Natural killer cell (primary cell): ENCODE results near the gene LIX1L. TPM values are rescaled to one million over a fixed set of nuclear protein-coding genes. Genes with fewer than 3 reads are reported as not detected.

Experiments
- ATAC-seq, 3 donors: fragments of 150-1000 bp in 2 of 3; fragments of 200-7000 bp in 1 of 3; cut with Tn5 transposase; 1 replicate in 1 of 3; 2 replicates in 2 of 3; pipeline ENCODE4 v1.10.0; 2021; ENCODE audit warnings: mild to moderate bottlenecking in 2 of 3, moderate library complexity in 2 of 3
- DNase-seq, 2 donors: peaks; one replicate each; pipeline versions ENCODE4 v3.0.0 to v3.0.0-alpha.2; 2013 to 2021; ENCODE audit warnings: mixed read lengths in 1 of 2
- H3K27ac ChIP-seq: one replicate; pipeline ENCODE4 v1.5.1; 2013; ENCODE audit warnings: mild to moderate bottlenecking, low read length
- H3K27me3 ChIP-seq: one replicate; pipeline ENCODE4 v1.6.1; 2013; ENCODE audit warnings: low read length; ENCODE audit not compliant: control insufficient read depth, insufficient read depth
- H3K36me3 ChIP-seq: one replicate; pipeline ENCODE4 v1.6.1; 2013; ENCODE audit warnings: low read length; ENCODE audit not compliant: control insufficient read depth, insufficient read depth
- H3K4me1 ChIP-seq: one replicate; pipeline ENCODE4 v1.6.1; 2013; ENCODE audit warnings: low read length; ENCODE audit not compliant: control insufficient read depth, insufficient read depth
- H3K4me3 ChIP-seq: one replicate; pipeline ENCODE4 v1.5.1; 2013; ENCODE audit warnings: low read length
- H3K9me3 ChIP-seq: one replicate; pipeline ENCODE4 v1.6.1; 2013; ENCODE audit warnings: low read length; ENCODE audit not compliant: control insufficient read depth, insufficient read depth
- H3K27ac Mint-ChIP-seq, 2 donors: one replicate each; pipeline ENCODE4 v1.8.0; 2022; ENCODE audit warnings: mild to moderate bottlenecking in 2 of 2, mixed read lengths in 2 of 2, moderate library complexity in 1 of 2
- H3K27me3 Mint-ChIP-seq, 2 donors: one replicate each; pipeline ENCODE4 v1.8.0; 2022; ENCODE audit warnings: low read depth in 2 of 2, mixed read lengths in 2 of 2
- H3K36me3 Mint-ChIP-seq: one replicate; pipeline ENCODE4 v1.8.0; 2022; ENCODE audit warnings: mixed read lengths
- H3K4me1 Mint-ChIP-seq, 2 donors: one replicate each; pipeline ENCODE4 v1.8.0; 2022; ENCODE audit warnings: mixed read lengths in 2 of 2
- H3K4me3 Mint-ChIP-seq: one replicate; pipeline ENCODE4 v1.8.0; 2022; ENCODE audit warnings: mild to moderate bottlenecking, moderate library complexity, mixed read lengths
- H3K9me3 Mint-ChIP-seq, 2 donors: one replicate each; pipeline ENCODE4 v1.8.0; 2022; ENCODE audit warnings: mixed read lengths in 2 of 2
- CTCF ChIP-seq: fragments of 200-600 bp; IDR thresholded peaks from one replicate; pipeline ENCODE4 v1.8.0; 2022; ENCODE audit warnings: antibody characterized with exemption
- WGBS: methylation state at CpG from one replicate; pipeline ENCODE4 v1.1.7; 2013; ENCODE audit warnings: missing lambda C conversion rate; ENCODE audit not compliant: insufficient coverage; 5-methylcytosine and 5-hydroxymethylcytosine counted together
- intact Hi-C: fragments of 100-400 bp; cut with micrococcal nuclease; formaldehyde crosslinking; loops from one replicate; pipeline ENCODE4 v1.14.2; 2022
- total RNA-seq, 4 donors: library from RNA; stranded (reverse); fragments of 120-200 nt in 1 of 4; gene quantifications; one replicate each; pipeline versions ENCODE4 v1.2.3 to v1.2.4, GENCODE V29; 2013 to 2022

The LIX1L gene
- total RNA-seq, 3 donors from 2014 or later (not counting 1 experiment from before 2014, with no cell fraction given) = 33.4 to 41.3 (median 38.2) TPM

GRCh38 chr1:145967288-145967687 lies 9.5 kb upstream of the LIX1L start:
- Mint-ChIP-seq H3K4me3 (no peak overlapping the region), H3K36me3 (peaks cover 8% of the 10 kb centered on the region), H3K27me3 (no peaks in the 10 kb centered on the region), H3K4me1 (peaks cover 30 to 48% of the 10 kb centered on the region in 2 donors), H3K9me3 (no peaks in the 10 kb centered on the region), H3K27ac (peak overlapping the region in 1 of 2 donors; percentile 36)
- Histone ChIP-seq H3K4me1 (peaks cover 18% of the 10 kb centered on the region), H3K27ac (no peak overlapping the region), H3K27me3 (no peaks in the 10 kb centered on the region), H3K4me3 (no peak overlapping the region), H3K9me3 (no peaks in the 10 kb centered on the region), H3K36me3 (no peaks in the 10 kb centered on the region)
- ATAC-seq = no peak
- WGBS = 100% methylated on average over 1 of the region's 2 CpGs
- intact Hi-C loops = no loop called here
- TF ChIP-seq CTCF = no peak
- no peak for DNase-seq

- no peak for TF ChIP-seq CTCF
- H3K27me3 Mint-ChIP-seq = no peaks in the 10 kb centered on the region
- ATAC-seq = no peak
- Histone ChIP-seq H3K27me3 (no peaks in the 10 kb centered on the region), H3K27ac (peak overlapping the region; percentile 81), H3K9me3 (no peaks in the 10 kb centered on the region), H3K36me3 (no peaks in the 10 kb centered on the region), H3K4me1 (peaks cover 39% of the 10 kb centered on the region), H3K4me3 (peak overlapping the region; percentile 68)
- intact Hi-C loops = loop anchor here (2.0 kb wide), 3 partner anchors 14 to 46 kb away; partner anchors contain the start of genes PEX11B and RBM8A
- peaks cover 45 to 60% of the 10 kb centered on the region in 2 donors for H3K4me1 Mint-ChIP-seq
- DNase-seq = no peak
- H3K27ac Mint-ChIP-seq = peak overlapping the region; percentile 87 to 95
- no peaks in the 10 kb centered on the region for H3K9me3 Mint-ChIP-seq
- peaks cover 8% of the 10 kb centered on the region for H3K36me3 Mint-ChIP-seq
- peak overlapping the region; percentile 94 for H3K4me3 Mint-ChIP-seq
- WGBS = 0% methylated on average over 4 of the region's 5 CpGs
These were observed 7.4 kb upstream of the LIX1L start for GRCh38 chr1:145965119-145965744.

- TF ChIP-seq CTCF = no peak
- H3K36me3 ChIP-seq = no peaks in the 10 kb centered on the region
- ATAC-seq (peak; percentile 90 to 98 (median 94)), DNase-seq (peak; percentile 87 to 94)
- H3K4me3 ChIP-seq = peak within 1 kb of the TSS; percentile 68
- H3K36me3 Mint-ChIP-seq = peaks cover 8% of the 10 kb centered on the region
- H3K9me3 ChIP-seq = no peaks in the 10 kb centered on the region
- peaks cover 52 to 62% of the 10 kb centered on the region in 2 donors for H3K4me1 Mint-ChIP-seq
- under 1% methylated on average over 37 of the region's 37 CpGs for WGBS
- H3K27me3 Mint-ChIP-seq = no peaks in the 10 kb centered on the region
- peak within 1 kb of the TSS; percentile 81 for H3K27ac ChIP-seq
- peak within 1 kb of the TSS; percentile 87 to 95 for H3K27ac Mint-ChIP-seq
- no peaks in the 10 kb centered on the region for H3K27me3 ChIP-seq
- peaks cover 46% of the 10 kb centered on the region for H3K4me1 ChIP-seq
- intact Hi-C loops = loop anchor here (2.0 to 5.0 kb wide), 6 partner anchors 14 to 117 kb away; partner anchors contain the start of genes NUDT17, PEX11B, RBM8A and TXNIP
- no peaks in the 10 kb centered on the region for H3K9me3 Mint-ChIP-seq
- peak within 1 kb of the TSS; percentile 94 for H3K4me3 Mint-ChIP-seq
These were observed 6.7 kb upstream of the LIX1L start, which contains the start of the genes ANKRD34A and POLR3GL for GRCh38 chr1:145964328-145965118. ANKRD34A (minus strand) TSS chr1:145964575; CDS start chr1:145961759, 2,816 bp downstream. POLR3GL (plus strand) TSS chr1:145964690; CDS start chr1:145974866, 10,176 bp downstream.
